ENCODE results near the gene VPS26C.
A peak's percentile ranks its signal among the peaks of the same experiment; 100 is the strongest.

VPS26C gene

DNA sequence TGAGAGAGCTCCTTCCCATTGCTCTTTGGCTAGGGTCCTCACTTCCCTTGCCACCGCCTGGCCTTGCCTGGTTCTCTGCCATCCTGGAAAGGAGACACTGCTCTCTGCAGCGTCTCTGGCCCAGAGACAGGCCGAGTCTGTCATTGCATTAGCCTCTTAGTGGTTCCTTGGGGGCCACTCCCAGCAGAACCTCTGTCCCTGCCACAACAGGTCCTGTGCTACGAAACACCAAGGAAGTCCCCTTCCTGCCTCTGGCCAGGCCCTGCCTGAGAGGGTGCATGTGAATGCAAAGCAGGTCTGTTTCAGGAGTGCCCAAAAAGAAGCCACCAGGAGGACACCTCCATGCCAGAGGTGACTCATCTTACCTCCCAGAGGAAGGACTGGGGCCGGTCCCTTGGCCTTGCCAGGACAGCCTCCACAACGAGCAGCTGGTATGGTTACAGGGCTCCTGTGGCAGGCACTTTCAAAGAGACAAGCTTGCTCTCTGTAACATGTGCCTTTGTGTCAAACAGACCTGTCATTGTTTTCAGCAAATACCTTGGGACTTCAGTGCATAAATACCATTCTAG, 59.6 kb downstream of the VPS26C start:
- peak in 27 of 58 donors; percentile 11 to 74 (median 38) for DNase-seq

DNA sequence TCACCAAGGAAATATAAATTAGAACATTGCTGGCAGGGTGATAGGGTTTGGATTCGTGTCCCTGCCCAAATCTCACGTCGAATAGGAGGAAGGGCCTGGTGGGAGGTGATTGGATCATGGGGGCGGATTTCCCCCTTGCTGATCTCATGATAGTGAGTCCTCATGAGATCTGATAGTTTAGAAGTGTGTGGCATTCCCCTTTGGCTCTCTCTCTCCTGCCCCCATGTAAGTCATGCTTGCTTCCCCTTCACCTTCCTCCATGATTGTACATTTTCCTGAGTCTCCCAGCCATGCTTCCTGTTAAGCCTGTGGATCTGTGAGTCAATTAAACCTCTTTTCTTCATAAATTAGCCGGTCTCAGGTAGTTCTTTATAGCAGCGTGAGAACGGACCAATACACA, 60.6 kb downstream of the VPS26C start:
- DNase-seq = no peak

DNA sequence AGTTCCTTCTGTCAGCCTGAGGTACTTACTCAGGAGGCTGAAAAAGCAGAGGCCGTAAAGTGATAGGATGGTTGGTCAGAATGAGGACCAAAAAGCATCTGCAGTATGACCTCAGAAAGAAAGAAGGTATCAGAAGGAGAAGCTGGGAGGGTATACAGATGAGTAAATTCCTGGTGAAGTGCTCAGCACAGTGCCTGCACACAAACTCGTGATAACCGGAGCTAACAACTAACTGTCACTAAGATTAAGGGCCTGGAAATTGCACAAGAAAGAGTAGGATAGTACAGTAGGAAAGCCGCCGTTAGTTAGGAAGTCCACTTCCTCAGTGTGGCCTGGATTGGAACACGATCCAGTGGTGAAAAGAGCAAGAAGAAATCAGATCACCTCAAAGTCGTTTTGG, 62.6 kb downstream of the VPS26C start:
- DNase-seq = no peak

DNA sequence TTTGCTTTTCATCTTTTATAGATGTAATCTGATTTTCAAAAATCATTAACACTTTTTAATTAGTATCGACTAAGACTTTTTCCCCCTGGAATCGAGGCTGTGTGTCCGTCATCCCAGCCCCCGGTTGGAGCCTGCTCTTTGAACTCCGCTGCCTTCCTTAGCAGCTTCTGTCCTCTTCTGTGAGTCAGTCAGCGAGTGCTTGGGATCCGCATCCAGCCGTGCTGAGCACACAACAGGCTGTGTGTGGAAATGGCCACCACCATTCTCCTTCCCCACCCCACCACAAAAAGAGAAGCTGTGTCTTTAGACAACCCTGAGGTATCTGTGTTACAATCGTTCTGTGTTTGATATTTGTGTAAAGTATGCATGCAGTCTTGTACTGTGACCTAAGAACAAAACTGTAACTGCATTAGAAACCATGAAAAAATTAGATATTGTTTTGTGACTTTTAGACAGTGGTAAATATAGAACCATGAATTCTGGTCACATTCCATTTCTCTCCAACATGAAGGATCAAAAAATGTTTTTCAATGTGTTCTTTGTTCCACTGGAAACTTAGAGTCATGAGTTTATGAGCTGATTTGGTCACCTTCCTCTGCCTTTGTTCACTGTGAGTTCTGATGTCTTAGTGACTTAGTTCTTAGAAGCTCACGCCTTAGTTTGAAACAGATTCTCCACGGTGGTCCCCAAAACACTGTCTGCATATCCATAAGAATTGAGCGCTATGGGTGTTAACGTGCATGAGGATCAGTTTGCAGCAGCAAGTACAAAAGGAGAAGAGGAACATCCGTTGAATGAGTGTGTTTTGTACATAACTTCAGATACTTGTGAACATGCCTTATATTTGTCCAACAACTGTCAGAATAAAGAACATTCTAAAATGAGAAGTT, 64.7 kb downstream of the VPS26C start:
- DNase-seq = no peak

DNA sequence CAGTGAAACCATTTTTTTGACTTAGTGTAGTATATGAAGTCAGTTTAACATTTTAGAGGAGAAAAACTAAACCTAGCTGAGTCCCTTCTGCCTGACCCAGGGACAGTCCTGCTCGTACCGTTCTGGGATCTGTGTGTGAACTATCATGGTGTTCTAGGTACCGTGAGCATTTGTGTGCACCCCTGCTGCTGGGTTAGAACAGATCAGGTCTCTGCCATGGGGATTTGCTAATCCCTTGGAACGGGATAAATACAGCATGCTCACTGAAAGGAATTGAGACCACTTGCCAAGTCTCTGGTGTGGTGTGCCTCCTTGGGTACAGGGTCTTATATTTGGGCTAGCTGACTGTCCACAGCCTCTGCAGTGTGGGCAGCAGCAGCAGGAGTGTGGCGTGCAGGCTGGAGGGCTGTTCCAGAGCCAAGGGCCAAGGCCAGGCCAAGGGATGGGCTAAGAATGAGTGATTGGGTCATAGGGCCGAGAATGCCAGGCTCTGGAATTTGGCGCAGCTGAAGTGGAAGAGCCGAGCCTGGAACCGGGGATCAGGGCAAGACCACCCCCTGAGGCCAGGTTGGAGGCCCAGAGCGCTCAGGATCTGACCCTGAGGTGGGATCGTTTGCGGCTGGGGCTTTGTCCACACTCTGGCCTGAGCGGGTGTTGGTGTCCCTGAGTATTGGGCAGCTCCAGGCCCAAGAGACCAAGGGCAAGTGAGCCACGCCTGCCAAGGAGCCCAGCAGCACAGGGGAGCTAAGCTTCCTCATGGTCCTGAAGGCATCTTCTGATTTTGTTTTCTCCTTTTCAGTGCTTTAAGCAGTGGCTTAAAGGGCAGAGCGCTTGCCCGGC, 66.3 kb downstream of the VPS26C start:
- no peak for DNase-seq

DNA sequence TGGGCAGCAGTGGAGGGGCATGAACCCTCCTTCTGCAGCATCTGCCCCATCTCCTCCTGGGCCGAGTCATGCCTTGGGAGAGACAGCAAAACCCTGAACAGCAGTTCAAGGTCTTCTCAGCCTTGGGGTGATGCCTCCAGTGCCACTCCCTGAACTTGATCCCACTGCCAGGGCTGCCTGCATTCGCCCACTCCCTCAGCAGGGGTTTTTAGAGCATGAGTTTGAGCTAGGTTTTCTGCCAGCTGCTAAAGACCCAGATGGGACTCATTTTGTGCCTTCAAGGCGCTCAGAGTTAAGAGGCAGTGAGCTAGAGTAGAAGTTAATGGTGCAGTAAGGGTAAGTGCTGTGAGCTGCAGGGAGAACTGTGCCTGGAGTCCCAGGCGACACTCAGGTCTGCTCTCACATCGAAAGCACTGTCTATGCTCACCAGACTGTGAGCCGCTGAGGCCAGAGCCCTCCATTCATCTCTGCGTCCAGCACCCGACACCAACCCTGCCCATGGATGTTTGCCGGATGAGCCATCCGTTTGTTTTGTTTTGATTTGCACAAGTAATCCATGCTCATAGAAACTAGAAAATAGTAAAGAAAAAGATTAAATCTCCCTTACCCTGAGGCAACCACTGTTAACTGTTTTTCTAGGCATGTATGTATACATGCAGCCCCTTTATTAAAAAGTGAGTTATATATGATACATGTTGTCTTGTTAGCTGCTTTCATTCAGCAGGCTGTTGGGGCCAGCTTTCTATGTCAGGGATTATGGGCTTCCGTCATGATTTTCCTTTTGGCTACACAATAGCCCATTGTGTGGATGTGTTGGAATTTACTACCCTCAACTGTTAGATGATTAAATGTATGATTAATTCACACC, 67.8 kb downstream of the VPS26C start:
- DNase-seq = peak in 1 of 58 donors; percentile 28

DNA sequence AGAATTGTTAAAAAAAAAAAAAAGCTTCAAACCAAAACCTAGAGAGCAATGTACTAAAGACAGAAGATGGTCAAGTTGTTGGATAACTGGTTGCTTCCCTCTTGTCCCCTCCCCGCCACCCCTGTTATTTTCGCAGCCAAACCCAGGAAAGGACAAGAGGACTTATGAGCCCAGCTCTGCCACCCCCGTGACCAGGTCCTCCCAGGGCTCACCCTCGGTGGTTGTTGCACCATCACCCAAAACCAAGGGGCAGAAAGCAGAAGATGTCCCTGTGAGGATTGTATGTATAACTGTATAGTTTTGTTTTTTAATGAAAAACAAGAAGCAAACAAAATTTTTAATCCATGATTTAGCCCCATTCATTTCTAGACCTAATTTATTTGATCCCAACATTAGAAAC, 69.4 kb downstream of the VPS26C start:
- DNase-seq = no peak

DNA sequence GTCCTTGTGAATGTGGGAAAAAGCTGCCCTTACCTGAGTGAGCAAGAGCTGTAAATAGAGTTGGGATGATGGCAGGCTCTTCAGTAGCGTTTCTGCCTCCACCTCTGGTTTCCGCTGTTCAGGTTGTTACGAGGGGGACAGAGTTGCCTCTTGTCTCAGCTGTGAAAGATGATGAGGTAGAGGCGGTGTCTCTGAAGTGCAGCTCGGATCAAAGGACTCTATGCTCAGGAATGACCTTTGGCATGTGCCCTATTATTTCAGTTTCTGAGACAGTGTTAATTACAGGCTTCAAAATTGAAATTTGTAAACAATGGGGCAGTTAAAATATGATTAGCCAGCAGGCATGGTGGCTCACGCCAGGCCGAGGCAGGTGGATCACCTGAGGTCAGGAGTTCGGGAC, 70.3 kb downstream of the VPS26C start:
- no peak for DNase-seq

DNA sequence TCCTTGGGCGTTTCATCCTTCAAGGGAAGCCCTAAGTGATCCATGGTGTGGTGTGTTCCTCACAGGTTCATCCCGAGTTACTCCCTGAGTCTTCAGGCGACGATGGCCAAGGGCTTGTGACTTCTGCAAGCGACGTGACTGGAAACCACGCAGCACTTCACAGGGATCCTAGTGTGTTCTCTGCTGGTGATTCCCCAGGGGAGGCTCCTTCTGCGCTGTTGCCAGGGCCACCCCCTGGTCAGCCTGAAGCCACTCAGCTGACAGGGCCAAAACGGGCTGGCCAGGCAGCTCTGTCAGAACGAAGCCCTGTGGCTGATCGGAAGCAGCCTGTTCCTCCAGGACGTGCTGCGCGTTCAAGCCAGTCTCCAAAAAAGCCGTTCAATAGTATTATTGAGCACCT, 71.5 kb downstream of the VPS26C start:
- DNase-seq = no peak

DNA sequence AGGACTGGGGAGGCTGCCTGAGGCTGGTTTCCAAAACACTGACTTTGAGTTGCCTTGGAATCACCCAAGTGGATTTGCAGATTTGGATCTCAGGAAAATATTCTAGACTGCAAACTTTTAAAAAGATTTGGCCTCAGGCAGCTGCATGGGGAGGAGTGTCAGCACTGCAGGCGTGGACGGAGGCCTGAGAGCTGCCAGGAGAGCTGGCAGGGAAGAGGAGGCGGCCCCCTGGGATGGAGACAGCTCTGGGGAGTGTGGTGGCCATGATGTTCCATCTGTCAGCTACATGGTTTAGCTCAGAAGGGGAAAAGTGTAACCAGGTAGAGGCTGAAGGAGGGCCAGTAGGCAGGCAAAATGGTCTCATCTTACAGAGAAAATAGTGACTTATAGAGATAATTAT, 72.1 kb downstream of the VPS26C start:
- peak in 2 of 58 donors; percentile 6 to 13 for DNase-seq

DNA sequence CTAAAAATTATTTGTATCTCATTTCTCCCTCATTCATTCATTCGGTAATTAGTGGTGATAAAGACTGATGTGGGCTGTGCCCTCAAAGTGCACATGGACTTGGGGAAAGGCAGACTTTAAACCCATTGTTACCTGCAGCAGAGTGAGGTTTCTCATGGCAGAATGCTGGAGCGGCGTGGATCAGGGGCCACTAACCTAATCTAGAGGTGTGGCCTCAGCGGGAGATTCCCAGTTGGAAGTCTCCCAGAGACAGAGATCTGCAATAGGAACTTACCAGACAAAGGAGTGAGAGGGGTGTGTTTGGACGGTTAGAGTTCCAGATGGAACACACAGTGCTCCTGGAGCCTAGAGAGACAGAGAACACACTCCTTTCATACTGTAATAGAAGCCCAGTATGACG, 73.5 kb downstream of the VPS26C start:
- no peak for DNase-seq

DNA sequence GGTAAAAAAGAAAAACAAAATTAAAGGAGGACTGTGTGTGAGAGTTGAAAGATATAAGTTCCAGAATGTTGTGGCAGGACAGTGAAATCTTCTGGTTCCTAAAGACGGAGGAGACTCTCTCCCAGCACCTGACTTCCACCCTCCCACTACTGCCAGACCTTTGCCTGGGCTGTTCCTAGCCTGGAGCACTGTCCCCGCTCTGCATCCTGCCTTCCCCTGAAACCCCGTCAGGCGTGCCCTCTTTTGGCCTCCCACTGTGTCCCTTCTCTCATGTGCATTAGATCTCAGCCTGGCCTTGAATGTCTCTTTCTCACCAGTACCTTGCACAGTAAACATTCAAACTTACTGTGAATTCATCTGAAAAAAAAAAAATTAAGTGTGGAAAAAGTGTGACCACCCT, 74.1 kb downstream of the VPS26C start:
- DNase-seq = no peak

DNA sequence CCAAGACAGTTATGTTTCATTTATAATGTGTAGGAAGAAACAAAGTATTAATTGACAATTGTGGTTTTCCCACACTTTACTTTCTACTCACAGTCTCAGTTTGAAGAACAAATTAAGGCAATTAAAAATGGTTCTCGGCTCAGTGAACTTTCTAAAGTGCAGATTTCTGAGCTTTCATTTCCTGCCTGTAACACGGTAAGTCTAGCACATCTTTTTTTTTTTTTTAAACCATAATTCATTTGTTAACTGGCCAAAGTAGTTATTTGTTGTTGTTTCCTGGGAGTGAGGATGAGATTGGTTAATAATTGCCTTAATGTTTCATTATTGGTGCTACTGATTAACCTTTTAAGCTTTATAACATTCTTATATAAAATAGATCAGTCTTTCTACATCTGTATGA, 75.1 kb downstream of the VPS26C start:
- DNase-seq = no peak

DNA sequence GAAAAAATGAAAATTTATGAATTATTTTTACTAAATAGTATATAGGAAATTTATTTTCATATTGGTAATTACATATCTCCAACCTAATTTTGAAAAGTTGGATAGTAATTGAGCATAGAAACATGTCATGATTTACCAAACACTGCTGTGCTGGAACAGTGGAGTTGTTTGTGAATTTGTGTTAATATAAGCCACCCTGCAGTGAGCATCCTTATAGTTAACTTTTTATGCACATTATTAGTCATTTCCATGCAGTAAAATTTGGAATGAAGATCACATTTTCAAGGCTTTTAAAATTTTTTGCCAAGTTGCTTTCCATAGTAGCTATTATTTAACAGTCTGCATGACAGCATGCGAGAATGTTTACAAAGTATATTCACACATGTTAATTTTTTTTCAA, 78.3 kb downstream of the VPS26C start:
- DNase-seq = no peak

DNA sequence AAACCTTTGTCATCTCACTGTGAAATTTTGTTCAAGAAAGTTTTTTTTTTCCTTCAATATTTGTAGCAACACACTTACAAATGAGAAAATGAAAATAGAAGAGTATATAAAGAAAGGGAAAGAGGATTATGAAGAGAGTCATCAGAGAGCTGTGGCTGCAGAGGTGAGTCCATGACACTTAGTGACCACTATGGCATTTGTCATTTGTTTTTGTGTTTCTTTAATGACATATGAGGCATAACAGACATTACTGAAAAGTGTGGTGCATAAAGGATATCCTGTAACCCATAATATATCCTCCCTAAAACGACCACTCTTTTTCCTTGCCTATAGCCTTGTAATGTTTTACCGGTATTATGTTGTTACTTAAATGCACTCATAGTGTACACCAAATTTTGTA, 80.2 kb downstream of the VPS26C start:
- DNase-seq = no peak

DNA sequence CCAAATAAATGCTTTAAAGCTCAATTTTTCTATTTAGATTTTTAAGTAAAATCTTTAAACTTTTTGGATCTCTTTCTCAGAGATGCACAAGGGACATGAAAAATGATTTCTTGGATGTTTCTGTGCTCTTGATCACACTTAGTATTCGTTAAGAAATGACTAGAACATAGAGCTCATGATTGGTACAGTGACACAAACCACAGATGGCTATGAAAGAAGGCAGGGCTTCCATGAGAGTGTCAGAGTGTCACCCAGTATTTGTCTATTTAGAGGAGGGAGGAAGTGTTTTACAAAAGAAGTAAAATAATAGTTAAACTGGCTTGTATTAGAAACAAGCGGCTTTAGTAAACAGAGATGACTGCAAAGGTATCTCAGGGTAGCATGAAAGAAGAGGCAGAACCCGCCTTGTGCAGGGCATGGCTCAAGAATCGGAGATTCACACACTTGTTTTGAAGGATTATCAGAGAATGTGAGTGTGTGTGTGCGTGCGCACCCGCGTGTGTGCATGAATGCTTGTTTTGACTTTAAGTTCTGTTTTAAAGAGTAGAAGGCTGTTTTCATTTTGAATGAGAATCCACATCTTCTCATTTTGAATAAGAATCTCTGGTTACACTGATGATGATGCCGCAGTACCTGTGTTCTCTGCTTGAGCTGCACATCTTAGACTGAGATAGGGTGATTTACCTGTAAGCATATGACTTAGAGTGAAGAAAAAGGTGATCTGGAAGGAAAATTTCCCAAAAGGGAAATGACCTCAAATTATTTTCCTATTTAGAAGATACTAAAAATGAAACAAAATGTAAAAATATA, 82.1 kb downstream of the VPS26C start:
- no peak for DNase-seq

DNA sequence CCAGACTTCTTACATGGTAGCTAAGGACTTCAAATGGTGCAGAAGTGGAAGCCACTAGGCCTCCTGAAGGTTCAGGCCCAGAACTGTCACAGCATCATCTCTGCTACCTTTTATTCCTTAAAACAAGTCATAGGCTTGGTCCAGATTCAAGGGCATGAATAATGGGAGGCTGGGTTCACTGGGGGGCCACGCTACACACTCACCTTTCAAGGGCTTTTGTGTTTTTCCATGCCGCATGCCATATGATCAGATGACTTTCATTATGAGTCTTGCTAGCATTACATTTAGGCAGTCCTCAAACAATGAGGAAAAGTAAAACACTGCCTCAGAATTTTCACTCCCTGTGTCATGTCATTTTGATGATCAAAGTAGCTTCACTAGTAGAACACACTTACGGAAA, 83.4 kb downstream of the VPS26C start:
- no peak for DNase-seq

DNA sequence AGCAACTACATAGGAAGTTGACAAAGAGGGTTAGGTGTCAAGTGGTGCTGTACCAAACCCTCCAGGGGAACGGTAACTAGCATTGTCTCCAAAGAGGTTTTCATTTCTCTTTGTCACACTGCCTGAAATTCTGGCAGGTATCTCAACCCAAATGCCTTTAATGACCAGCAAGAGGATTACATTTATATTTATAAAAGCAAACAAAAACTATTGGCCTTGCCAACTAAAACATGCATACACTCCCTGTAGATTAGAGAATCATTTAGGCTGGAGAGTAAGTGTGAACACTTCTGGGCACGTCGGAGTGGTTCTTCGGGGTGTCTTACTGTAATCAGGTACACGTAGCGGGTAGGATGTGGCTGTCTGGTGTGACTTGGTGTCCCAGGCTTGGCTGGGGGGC, 84.9 kb downstream of the VPS26C start:
- DNase-seq = no peak

DNA sequence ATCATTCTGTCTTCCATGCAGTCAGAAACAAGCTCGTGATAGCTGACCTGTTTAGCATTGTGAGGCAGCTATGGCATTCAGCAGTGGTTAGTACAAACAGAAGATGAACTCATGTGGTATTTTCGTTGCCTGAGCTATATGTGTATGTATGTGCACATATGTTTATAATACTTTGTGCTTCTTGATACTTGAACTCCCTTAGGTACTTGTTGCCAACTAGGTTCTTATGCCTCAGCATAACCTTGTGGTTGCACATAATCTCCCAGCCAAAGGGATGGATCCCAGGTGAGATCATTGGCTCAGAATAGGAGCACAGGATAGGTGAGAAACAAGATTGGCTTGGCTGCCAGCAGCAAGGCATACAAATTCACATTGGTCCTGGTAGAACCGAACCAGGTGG, 86.1 kb downstream of the VPS26C start:
- no peak for DNase-seq

DNA sequence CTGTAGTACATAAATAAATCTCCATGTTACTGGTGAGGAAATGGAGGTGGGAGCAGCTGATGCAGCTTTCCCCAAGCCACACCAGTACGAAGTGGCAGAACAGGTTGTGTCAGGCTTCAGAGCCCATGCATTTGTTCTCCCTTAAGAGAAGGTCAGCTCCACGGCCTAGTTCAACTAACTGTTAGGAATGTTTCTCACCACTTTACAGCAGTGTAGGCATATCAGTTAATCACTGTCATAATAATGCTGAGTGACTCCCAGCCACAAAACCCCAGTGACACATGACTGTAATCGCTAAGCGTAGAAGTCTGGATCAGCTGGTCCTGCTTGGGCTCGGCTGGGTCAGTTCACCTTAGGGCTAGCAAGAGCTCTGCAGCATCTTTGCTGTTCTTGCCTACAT, 90.4 kb downstream of the VPS26C start:
- DNase-seq = no peak
